Left renal cortex interstitium (tissue), 4 donors: ENCODE data around the gene STAT2. TPM values are rescaled to one million over a fixed set of nuclear protein-coding genes. Genes with fewer than 3 reads are reported as not detected.

Experiments used
- DNase-seq, 4 donors: peaks; one replicate each; pipeline ENCODE4 v3.0.0-alpha.2; 2013; ENCODE audit warnings: low read depth in 4 of 4, low spot score in 2 of 4, missing footprints in 1 of 4
- polyA plus RNA-seq, 4 donors: library from polyadenylated mRNA; unstranded; fragments of 120-200 nt; gene quantifications; one replicate each; pipeline ENCODE4 v1.2.1, GENCODE V29; 2013; ENCODE audit not compliant: insufficient read length in 4 of 4

Gene STAT2
- polyA plus RNA-seq, 4 donors = 71.1 to 156 (median 114) TPM

DNA sequence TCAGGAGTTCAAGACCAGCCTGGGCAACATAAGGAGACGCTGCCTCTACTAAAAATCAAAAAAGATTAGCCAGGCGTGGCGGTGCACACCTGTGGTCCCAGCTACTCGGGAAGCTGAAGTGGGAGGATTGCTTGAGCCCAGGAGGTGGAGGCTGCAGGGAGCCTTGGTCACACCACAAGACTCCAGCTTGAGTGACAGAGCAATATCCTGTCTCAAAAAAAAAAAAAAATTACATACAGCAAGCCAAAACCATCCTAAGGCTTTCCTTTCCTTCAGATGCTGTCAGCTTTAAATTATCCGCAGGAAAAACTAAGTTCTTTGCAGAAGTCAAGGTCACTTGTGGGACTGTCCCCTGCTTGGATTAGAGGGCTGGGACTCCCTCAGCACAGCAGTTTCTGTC, 61.1 kb downstream of the STAT2 start:
- no peak for DNase-seq

DNA sequence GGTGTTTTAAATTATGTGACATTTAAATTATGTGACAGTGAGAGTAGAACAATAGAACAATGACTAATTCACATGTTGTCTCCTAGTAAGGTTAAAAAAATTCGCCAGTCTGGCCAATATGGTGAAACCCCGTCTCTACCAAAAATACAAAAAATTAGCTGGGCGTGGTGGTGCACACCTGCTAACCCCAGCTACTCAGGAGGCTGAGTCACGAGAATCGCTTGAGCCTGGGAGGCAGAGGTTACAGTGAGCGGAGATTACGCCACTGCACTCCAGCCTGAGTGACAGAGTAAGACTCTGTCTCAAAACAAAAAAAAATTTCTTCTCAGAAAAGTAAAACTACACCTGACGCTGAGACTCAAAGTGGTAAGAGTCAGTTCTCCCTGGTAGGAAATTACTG, 62.5 kb downstream of the STAT2 start:
- DNase-seq = no peak

DNA sequence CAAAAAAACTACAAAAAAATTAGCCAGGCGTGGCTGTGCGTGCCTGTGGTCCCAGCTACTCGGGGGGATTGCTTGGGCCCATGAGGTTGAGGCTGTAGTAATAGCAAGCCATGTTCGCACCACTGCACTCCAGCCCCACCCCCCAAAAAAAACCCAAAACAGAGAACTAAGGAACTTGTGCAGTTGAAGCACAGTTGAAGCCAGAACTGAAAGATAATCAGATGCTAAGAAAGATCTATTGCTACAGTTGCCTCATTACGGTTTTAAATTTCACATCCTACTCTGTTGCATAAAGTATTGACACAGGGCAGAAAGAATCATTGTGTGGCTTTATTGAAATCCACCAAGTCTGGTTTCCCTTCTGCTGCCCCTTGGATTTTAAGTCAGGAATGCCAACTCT, 63.6 kb downstream of the STAT2 start:
- no peak for DNase-seq

DNA sequence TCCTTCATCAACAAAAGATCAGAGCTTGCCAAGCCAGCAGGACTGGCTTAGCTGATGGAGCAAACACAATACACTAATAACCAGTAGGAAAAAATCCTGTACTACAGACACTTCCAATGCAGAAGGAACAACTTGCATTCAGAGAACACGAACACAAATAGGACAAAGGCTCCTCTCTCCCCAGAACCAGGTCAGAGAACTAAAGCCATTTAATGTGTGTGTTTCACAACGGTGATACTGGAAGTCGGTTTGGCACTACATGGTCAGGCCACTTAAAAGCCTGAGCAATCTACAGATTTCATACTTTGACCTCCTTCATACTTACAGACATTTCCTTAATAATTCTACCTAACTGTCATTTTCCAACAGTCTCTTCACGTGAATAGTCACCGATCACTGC, 66.1 kb downstream of the STAT2 start:
- DNase-seq = no peak

Other genes starting within 250 kb of the STAT2 start
- gene RPL41, start 243.5 kb downstream of the STAT2 start, polyA plus RNA-seq = 1,000 to 10,000 TPM; 4,437 to 5,971 (median 5,319) TPM
- gene ZC3H10, start 241.8 kb downstream of the STAT2 start, polyA plus RNA-seq = 1 to 10 TPM; 5.8 to 8.4 (median 6.2) TPM
- gene ESYT1, start 231.8 kb downstream of the STAT2 start, polyA plus RNA-seq = 10 to 100 TPM; 74.7 to 87.1 (median 75.3) TPM
- 100 to 1,000 TPM; 158 to 212 (median 171) TPM for gene MYL6B, start 207.5 kb downstream of the STAT2 start, polyA plus RNA-seq
- gene MYL6, start 201.7 kb downstream of the STAT2 start, polyA plus RNA-seq = 1,000 to 10,000 TPM; 1,610 to 2,370 (median 1,767) TPM
- 100 to 1,000 TPM in 3 of 4 donors, 10 to 100 TPM in 1; 97.5 to 151 (median 128) TPM for gene SMARCC2, start 170.6 kb downstream of the STAT2 start, polyA plus RNA-seq
- 10 to 100 TPM; 44.0 to 46.6 (median 45.4) TPM for gene RNF41, start 138.2 kb downstream of the STAT2 start, polyA plus RNA-seq
- 10 to 100 TPM; 28.6 to 32.9 (median 30.8) TPM for gene NABP2, start 135.8 kb downstream of the STAT2 start, polyA plus RNA-seq
- 10 to 100 TPM; 46.5 to 69.1 (median 59.7) TPM for gene SLC39A5, start 130.1 kb downstream of the STAT2 start, polyA plus RNA-seq
- 10 to 100 TPM; 24.0 to 45.9 (median 31.5) TPM for gene ANKRD52, start 101.7 kb downstream of the STAT2 start, polyA plus RNA-seq
- 10 to 100 TPM; 13.3 to 20.7 (median 19.0) TPM for gene COQ10A, start 93.2 kb downstream of the STAT2 start, polyA plus RNA-seq
- 100 to 1,000 TPM; 169 to 213 (median 200) TPM for gene CS, start 59.8 kb downstream of the STAT2 start, polyA plus RNA-seq
- 100 to 1,000 TPM; 143 to 174 (median 159) TPM for gene CNPY2, start 44.1 kb downstream of the STAT2 start, polyA plus RNA-seq
- 100 to 1,000 TPM in 2 of 4 donors, 10 to 100 TPM in 2; 51.8 to 138 (median 92.9) TPM for gene PAN2, start 26.1 kb downstream of the STAT2 start, polyA plus RNA-seq
- 1 to 10 TPM in 1 of 4 donors, under 1 TPM in 3; 0.59 to 1.2 (median 0.75) TPM for gene IL23A, start 21.2 kb downstream of the STAT2 start, polyA plus RNA-seq
- under 1 TPM; 0.09 to 0.14 (median 0.12) TPM for gene APOF, start 2.8 kb upstream of the STAT2 start, polyA plus RNA-seq
- 10 to 100 TPM; 30.4 to 45.3 (median 40.8) TPM for gene TIMELESS, start 89.3 kb upstream of the STAT2 start, polyA plus RNA-seq
- gene MIP, start 94.5 kb upstream of the STAT2 start, polyA plus RNA-seq = under 1 TPM in 3 of 4 donors, not detected in 1; 0.11 to 0.38 (median 0.21) TPM
- 1 to 10 TPM; 3.4 to 7.4 (median 5.1) TPM for gene SPRYD4, start 108.5 kb upstream of the STAT2 start, polyA plus RNA-seq
- 1 to 10 TPM; 1.2 to 3.0 (median 2.1) TPM for gene GLS2, start 128.1 kb upstream of the STAT2 start, polyA plus RNA-seq
- 10 to 100 TPM; 34.6 to 47.2 (median 39.0) TPM for gene RBMS2, start 161.7 kb upstream of the STAT2 start, polyA plus RNA-seq